GM10266 (cell line): ENCODE data around the gene TRIM38.

Experiments
- DNase-seq: peaks from one replicate; pipeline ENCODE4 v3.0.0; 2012; ENCODE audit errors: extremely low spot score
- TF ChIP-seq, protein P1 (sequence below): IDR thresholded peaks from 2 replicates; pipeline ENCODE4 v1.5.1; 2012; ENCODE audit warnings: mild to moderate bottlenecking, low read depth; ENCODE audit not compliant: control insufficient read depth, insufficient read depth; ENCODE audit errors: missing control alignments

Gene TRIM38

DNA sequence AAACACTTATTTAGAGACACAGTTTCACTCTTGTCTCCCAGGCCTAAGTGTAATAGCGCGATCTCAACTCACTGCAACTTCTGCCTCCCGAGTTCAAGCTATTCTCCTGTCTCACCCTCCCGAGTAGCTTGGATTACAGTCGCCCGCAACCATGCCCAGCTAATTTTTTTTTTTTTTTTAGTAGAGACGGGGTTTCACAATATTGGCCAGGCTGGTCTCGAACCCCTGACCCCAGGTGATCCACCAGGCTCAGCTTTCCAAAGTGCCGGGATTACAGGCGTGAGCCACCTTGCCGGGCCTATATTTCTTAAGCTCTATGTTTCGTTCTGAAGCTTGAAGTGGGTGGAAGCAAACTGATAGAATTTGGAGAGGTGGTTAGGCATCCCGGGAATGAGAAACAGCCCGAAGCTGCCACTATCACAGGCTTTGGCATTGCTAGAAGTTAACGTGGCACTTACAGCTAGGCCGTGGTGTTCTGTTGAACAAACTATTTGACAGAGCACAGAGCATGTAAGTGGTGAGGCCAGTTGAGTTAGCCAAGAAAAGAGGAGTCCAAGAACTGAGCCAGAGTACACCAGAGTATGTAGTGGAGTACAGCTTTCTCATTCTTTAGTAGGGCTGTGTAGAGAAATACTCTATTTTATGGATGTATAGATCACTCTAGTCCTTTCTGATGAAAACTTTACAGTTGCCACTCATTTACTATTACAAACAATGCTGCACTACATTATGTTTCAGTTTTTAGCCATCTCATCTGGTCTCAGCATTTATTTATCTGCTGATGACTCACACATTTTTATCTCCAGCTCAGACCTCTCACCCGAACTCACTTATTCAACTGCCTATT lies 62.7 kb downstream of the TRIM38 start:
- TF ChIP-seq, protein P1, sequence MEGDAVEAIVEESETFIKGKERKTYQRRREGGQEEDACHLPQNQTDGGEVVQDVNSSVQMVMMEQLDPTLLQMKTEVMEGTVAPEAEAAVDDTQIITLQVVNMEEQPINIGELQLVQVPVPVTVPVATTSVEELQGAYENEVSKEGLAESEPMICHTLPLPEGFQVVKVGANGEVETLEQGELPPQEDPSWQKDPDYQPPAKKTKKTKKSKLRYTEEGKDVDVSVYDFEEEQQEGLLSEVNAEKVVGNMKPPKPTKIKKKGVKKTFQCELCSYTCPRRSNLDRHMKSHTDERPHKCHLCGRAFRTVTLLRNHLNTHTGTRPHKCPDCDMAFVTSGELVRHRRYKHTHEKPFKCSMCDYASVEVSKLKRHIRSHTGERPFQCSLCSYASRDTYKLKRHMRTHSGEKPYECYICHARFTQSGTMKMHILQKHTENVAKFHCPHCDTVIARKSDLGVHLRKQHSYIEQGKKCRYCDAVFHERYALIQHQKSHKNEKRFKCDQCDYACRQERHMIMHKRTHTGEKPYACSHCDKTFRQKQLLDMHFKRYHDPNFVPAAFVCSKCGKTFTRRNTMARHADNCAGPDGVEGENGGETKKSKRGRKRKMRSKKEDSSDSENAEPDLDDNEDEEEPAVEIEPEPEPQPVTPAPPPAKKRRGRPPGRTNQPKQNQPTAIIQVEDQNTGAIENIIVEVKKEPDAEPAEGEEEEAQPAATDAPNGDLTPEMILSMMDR, result no peak
- DNase-seq, result no peak

DNA sequence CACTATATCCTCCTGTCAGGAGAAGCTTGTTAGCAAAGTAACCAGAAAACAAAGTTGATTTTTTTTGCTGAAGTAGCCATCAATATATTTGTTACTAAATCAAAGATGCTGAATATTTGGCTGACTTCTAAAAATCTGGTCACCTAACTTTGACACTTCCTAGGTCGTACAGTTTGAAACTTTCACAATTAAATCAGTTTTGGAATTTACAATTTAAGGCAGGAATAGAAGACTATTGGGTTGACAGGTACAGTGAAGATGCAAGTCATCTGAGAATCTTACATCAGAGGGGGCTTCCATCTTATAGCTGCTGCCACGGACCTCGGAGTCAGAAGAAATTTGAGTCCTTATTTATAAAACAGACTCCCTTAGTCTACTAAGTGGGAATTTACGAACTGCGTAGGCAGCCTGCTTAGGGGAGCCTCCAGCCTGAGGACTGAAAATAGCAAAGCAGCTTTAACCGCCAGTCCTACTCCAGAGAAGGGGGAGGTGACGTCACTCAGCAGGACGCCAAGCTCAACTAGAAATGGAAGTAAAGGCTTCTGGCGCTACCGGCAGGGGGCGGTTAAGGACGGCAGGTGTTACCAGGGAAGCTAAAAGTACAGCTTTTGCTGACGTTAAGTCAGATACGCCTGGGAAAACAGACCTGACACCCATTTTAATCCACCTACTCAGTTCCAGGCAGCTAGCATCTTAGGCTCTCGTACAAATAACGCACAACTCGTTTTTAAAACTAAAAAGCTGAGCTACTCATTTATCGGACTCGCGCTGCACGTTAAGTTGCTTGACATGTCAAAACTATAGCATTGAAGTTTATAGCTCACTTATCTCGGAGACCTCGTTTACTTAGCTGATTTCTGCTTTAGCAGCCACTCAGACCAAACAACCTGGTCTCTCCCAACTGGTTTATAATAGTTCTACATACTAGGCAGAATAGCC lies 63.6 kb downstream of the TRIM38 start:
- TF ChIP-seq, protein P1, result peak; percentile 94
- peak; percentile 56 for DNase-seq

DNA sequence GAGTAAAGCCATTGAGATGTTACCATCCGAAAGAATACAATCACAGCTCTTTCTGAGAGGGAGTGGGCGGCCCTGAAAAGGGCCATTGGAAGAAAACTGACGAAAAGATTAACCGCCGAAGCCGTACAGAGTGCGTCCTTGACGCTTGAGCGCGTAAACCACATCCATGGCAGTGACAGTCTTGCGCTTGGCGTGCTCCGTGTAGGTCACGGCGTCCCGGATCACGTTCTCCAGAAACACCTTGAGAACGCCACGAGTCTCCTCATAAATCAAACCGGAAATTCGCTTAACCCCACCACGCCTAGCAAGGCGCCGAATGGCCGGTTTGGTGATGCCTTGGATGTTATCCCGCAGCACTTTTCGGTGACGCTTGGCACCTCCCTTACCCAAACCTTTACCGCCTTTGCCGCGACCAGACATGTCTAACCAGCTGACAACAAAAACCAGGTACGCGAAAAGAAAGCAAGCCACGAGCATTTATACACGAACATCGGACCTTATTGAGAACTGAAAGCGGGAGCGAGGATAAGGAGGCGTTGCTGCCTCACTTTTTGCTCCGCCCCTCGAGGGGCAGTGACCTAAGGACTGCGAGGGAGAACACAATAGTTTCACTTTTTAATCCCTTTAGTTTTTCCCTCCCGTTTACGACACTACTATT lies 64.4 kb downstream of the TRIM38 start:
- DNase-seq, result peak; percentile 61
- TF ChIP-seq, protein P1, result no peak

DNA sequence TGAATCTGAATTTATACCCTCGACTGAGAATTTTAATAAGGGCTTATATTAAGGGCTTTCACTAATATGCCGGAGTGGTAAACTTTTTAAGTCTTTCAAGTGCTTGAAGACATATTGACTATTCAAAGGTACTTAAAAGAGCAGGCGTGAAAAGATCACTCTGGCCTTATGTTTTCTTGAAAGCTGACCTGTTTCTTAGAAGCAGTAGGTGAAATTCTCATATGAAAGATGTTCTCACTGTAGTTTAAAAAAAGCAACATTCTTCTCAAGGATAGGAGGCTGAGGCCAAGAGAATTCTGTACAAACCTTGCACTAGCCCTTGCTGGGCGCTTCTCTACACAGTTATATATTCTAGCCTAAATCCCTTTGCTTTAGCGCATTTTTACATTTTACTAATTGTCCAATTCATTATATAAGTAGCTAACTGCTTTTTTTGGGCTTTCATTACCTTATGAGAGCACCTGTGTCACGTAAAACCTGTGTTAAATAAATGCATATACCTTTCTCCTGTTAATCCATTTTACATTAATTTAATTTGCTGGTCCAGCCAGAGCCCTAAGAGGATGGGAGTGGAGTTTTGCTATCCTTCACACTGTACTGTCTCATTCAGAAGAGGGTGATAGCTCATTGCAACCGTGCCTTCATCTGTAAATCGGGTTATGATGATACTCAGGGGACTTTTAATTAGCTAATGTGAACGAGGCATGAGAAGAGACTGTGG lies 65.0 kb downstream of the TRIM38 start:
- no peak for DNase-seq
- TF ChIP-seq, protein P1, result no peak

DNA sequence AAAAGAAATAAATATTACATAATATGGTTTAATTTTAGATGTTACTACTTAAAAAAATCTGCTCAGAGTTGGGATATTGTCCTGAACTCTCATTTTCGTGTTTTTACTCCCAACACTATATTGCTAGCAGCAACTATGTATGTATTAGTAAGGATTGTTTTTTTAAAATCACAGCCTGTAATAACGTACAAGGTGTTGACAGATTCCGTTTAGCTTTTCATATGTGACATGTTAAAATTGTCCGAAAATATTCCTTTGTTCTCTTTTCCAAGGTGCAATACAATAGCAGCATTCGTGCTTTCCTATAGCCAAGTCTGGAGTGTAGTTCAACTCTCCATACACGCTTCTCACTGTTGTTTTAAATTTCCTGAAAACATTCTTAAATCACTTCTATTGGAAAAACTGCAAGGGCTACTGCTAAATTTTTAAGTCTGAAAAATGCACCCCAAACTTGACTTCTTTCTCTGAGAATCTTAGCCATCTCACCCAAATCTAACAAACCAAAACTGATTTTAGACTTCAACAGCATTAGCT lies 65.7 kb downstream of the TRIM38 start:
- no peak for DNase-seq
- TF ChIP-seq, protein P1, result no peak

DNA sequence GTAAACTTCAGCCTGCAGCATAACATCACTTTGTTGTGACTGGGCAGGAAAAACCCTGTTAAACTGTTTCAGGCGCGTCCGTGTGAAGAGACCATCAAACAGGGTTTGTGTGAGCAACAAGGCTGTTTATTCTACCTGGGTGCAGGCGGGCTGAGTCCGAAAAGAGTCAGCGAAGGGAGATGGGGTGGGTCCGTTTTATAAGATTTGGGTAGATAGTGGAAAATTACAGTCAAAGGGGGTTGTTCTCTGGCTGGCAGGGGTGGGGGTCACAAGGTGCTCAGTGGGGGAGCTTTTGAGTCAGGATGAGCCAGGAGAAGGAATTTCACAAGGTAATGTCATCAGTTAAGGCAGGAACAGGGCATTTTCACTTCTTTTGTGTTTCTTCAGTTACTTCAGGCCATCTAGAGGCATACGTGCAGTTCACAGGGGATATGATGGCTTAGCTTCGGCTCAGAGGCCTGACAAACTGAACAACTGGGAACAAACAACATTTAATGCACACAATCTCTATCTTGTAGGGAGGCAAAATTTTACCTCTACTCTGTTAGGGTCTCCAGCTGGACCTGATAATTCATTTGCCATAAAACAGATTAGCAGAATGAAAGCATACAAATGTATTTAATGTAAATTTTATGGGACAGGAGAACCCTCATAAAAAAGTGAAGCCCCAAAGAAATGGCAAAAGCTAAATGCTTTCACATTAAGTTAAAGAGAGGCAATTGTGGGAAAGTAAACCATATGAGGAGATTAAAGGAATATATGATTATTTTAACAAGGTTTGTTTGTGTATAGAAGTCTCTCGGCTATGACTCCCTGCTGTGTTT lies 66.4 kb downstream of the TRIM38 start:
- no peak for DNase-seq
- TF ChIP-seq, protein P1, result no peak
